Panc1 (cell line): ENCODE results near the gene SOCS1. TPM values are rescaled to one million over a fixed set of nuclear protein-coding genes. Genes with fewer than 3 reads are reported as not detected.

Experiments
- ATAC-seq: fragments of 200-7000 bp; cut with Tn5 transposase; 2 replicates; pipeline ENCODE4 v1.9.1; 2020; ENCODE audit warnings: mild to moderate bottlenecking, moderate library complexity
- BruUV-seq: library from RNA; stranded (reverse); fragments of 400-500 nt; replicated peaks from 2 replicates; lab custom pipeline; 2021; lab: Mats Ljungman, UMichigan
- CTCF ChIA-PET: fragments of 300-600 bp; sonication (Branson Sonifier 250); formaldehyde crosslinking; loops from one replicate; lab custom pipeline; 2022; ENCODE audit warnings: antibody characterized with exemption; lab: Charles Lee
- POLR2A ChIA-PET: fragments of 300-600 bp; sonication (Branson Sonifier 250); formaldehyde crosslinking; loops from one replicate; lab custom pipeline; 2022; ENCODE audit warnings: antibody characterized with exemption; lab: Charles Lee
- DNase-seq: peaks from one replicate; pipeline ENCODE4 v3.0.0-alpha.2; 2010; ENCODE audit warnings: low read depth, low spot score
- H3K27ac ChIP-seq: 2 replicates; pipeline ENCODE4 v1.5.1; 2011; ENCODE audit warnings: mild to moderate bottlenecking, low read length, inconsistent platforms
- H3K27me3 ChIP-seq: fragments of 200-500 bp; sonication (Bioruptor generic); 2 replicates; pipeline ENCODE4 v1.6.0; 2014; ENCODE audit warnings: low read length, inconsistent platforms; ENCODE audit not compliant: control insufficient read depth, insufficient read depth
- H3K36me3 ChIP-seq: fragments of 200-500 bp; sonication (Bioruptor generic); 2 replicates; pipeline ENCODE4 v1.5.1; 2014; ENCODE audit warnings: inconsistent platforms, mild to moderate bottlenecking, low read length, moderate library complexity; ENCODE audit not compliant: control insufficient read depth, insufficient read depth
- H3K4me1 ChIP-seq: 2 replicates; pipeline ENCODE4 v1.5.1; 2011; ENCODE audit warnings: inconsistent platforms, mild to moderate bottlenecking, low read length, moderate library complexity; ENCODE audit not compliant: control insufficient read depth, insufficient read depth
- H3K4me3 ChIP-seq, 2 experiments: 2 replicates each; pipeline ENCODE4 v1.5.1; 2011 to 2012; ENCODE audit warnings: low read depth in 2 of 2, low read length in 2 of 2, mild to moderate bottlenecking in 2 of 2, inconsistent platforms in 1 of 2, moderate library complexity in 1 of 2
- H3K9me3 ChIP-seq: fragments of 200-500 bp; sonication (Bioruptor generic); 2 replicates; pipeline ENCODE4 v1.5.1; 2014; ENCODE audit warnings: low read depth, mild to moderate bottlenecking, inconsistent platforms, low read length, moderate library complexity; ENCODE audit not compliant: control insufficient read depth, insufficient read depth
- POLR2AphosphoS5 ChIP-seq: IDR thresholded peaks from 2 replicates; pipeline ENCODE4 v1.6.1; 2012; ENCODE audit warnings: mild to moderate bottlenecking, low read depth, low read length, moderate library complexity
- SIN3A ChIP-seq: IDR thresholded peaks from 2 replicates; pipeline ENCODE4 v1.6.1; 2012; ENCODE audit warnings: low read depth, mild to moderate bottlenecking, low read length, moderate library complexity, borderline replicate concordance; ENCODE audit not compliant: insufficient read depth
- TCF7L2 ChIP-seq: IDR thresholded peaks from 2 replicates; pipeline ENCODE4 v1.6.1; 2011; ENCODE audit warnings: mild to moderate bottlenecking, low read depth, low read length, inconsistent platforms
- in situ Hi-C: cut with HindIII; loops from 2 replicates; pipeline ENCODE4 v1.10.0; 2016; ENCODE audit warnings: low sequenced_read_pairs, low pct_unique_long_range_greater_than_20kb
- intact Hi-C: fragments of 100-400 bp; cut with micrococcal nuclease; formaldehyde crosslinking; loops from one replicate; pipeline ENCODE4 v1.10.0; 2022; ENCODE audit not compliant: unreplicated experiment
- total RNA-seq: library from RNA; stranded (reverse); gene quantifications from one replicate; pipeline ENCODE4 v1.2.1, GENCODE V29; 2021; ENCODE audit not compliant: unreplicated experiment
- TF ChIP-seq, protein P1 (sequence below), 2 experiments: IDR thresholded peaks; 2 replicates each; pipeline ENCODE4 v1.6.1; 2011 to 2012; ENCODE audit warnings: low read depth in 2 of 2, control low read depth in 1 of 2, low read length in 1 of 2, mild to moderate bottlenecking in 1 of 2, moderate library complexity in 1 of 2; ENCODE audit not compliant: insufficient read depth in 1 of 2
- TF ChIP-seq, protein P2 (sequence below): fragments of 450-650 bp; IDR thresholded peaks from 2 replicates; pipeline ENCODE4 v1.5.1; 2017; ENCODE audit warnings: mild to moderate bottlenecking

SOCS1 gene
- total RNA-seq, 1 experiment from 2014 or later = 4.8 TPM

DNA sequence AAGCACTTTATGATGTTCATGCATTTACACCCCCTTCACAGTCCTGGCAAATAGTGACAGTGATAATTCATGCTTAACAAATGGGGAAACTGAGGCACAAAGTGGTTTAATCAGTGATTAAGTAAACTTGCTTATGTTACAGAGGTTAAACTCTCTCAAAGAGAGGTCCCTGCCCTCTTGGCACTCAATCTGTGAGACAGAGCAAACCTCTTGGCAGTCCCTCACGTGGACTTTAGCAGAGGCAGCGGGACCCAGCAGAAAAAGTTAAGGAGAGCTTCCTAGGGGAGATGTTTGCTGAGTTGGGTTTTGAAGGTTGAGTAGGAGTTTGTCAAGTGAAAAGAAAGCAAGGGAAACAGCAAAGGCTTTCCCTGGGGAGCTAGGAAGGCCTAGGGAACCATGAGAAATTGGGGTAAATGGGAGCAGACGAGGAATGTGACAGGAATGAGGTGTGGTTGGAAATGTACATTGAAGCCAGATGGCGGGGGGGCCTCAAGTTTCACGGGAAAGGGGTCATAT is 10.7 kb downstream of the SOCS1 start:
- Histone ChIP-seq H3K27me3 (no peaks in the 10 kb centered on the region), H3K4me3 (no peak overlapping the region), H3K27ac (no peak overlapping the region), H3K4me1 (no peaks in the 10 kb centered on the region), H3K9me3 (no peaks in the 10 kb centered on the region), H3K36me3 (no peaks in the 10 kb centered on the region)
- DNase-seq = no peak
- TF ChIP-seq, protein P1, sequence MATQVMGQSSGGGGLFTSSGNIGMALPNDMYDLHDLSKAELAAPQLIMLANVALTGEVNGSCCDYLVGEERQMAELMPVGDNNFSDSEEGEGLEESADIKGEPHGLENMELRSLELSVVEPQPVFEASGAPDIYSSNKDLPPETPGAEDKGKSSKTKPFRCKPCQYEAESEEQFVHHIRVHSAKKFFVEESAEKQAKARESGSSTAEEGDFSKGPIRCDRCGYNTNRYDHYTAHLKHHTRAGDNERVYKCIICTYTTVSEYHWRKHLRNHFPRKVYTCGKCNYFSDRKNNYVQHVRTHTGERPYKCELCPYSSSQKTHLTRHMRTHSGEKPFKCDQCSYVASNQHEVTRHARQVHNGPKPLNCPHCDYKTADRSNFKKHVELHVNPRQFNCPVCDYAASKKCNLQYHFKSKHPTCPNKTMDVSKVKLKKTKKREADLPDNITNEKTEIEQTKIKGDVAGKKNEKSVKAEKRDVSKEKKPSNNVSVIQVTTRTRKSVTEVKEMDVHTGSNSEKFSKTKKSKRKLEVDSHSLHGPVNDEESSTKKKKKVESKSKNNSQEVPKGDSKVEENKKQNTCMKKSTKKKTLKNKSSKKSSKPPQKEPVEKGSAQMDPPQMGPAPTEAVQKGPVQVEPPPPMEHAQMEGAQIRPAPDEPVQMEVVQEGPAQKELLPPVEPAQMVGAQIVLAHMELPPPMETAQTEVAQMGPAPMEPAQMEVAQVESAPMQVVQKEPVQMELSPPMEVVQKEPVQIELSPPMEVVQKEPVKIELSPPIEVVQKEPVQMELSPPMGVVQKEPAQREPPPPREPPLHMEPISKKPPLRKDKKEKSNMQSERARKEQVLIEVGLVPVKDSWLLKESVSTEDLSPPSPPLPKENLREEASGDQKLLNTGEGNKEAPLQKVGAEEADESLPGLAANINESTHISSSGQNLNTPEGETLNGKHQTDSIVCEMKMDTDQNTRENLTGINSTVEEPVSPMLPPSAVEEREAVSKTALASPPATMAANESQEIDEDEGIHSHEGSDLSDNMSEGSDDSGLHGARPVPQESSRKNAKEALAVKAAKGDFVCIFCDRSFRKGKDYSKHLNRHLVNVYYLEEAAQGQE (IDR thresholded peaks at IDR 0.05; ENCODE audit: insufficient read depth in 1 of 2, low read depth in 2 of 2, low read length in 1 of 2) = no peak
- TF ChIP-seq, protein P2, sequence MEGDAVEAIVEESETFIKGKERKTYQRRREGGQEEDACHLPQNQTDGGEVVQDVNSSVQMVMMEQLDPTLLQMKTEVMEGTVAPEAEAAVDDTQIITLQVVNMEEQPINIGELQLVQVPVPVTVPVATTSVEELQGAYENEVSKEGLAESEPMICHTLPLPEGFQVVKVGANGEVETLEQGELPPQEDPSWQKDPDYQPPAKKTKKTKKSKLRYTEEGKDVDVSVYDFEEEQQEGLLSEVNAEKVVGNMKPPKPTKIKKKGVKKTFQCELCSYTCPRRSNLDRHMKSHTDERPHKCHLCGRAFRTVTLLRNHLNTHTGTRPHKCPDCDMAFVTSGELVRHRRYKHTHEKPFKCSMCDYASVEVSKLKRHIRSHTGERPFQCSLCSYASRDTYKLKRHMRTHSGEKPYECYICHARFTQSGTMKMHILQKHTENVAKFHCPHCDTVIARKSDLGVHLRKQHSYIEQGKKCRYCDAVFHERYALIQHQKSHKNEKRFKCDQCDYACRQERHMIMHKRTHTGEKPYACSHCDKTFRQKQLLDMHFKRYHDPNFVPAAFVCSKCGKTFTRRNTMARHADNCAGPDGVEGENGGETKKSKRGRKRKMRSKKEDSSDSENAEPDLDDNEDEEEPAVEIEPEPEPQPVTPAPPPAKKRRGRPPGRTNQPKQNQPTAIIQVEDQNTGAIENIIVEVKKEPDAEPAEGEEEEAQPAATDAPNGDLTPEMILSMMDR = no peak
- no peak for TF ChIP-seq TCF7L2
- no peak for TF ChIP-seq SIN3A
- no peak for TF ChIP-seq POLR2AphosphoS5
- ChIA-PET CTCF (no interaction called here), POLR2A (interaction anchor here (0.6 kb wide), 1 partner anchor 10 kb away, joined by 3 read pairs; the partner anchor contains the start of gene SOCS1)
- no peak for ATAC-seq
- intact Hi-C loops = no loop called here
- in situ Hi-C loops = no loop called here
- BruUV-seq = no TSS peak

DNA sequence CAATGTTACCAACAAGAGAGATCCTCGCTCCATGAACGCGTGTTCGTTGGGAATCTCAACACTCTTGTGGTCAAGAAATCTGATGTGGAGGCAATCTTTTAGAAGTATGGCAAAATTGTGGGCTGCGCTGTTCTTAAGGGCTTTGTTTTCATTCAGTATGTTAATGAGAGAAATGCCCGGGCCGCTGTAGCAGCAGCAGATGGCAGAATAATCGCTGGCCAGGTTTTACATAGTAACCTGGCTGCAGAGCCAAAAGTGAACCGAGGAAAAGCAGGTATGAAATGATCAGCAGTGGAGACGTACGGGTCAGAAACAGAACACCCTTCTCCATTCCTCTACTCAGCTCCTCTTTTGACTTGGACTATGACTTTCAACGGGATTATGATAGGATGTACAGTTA is 13.3 kb downstream of the SOCS1 start:
- no peaks in the 10 kb centered on the region for H3K9me3 ChIP-seq
- H3K36me3 ChIP-seq = no peaks in the 10 kb centered on the region
- ChIA-PET POLR2A (no interaction called here), CTCF (no interaction called here)
- no peaks in the 10 kb centered on the region for H3K27me3 ChIP-seq
- intact Hi-C loops (no loop called here), in situ Hi-C loops (no loop called here)
- H3K4me1 ChIP-seq = no peaks in the 10 kb centered on the region
- TF ChIP-seq, protein P1 (IDR thresholded peaks at IDR 0.05; ENCODE audit: insufficient read depth in 1 of 2, low read depth in 2 of 2, low read length in 1 of 2) = no peak
- no peak for TF ChIP-seq TCF7L2
- no peak for TF ChIP-seq SIN3A
- no peak for TF ChIP-seq POLR2AphosphoS5
- TF ChIP-seq, protein P2 = no peak
- H3K4me3 ChIP-seq = no peak overlapping the region
- no peak overlapping the region for H3K27ac ChIP-seq
- ATAC-seq = no peak
- DNase-seq = no peak
- BruUV-seq = no TSS peak
